HG02885 (cell line): ENCODE results near the gene APC2.

ENCODE experiments used
- ATAC-seq: cut with Tn5 transposase; IDR thresholded peaks from one replicate; pipeline ENCODE4 v1.9.1; 2021; ENCODE audit warnings: mild to moderate bottlenecking; ENCODE audit not compliant: unreplicated experiment, poor library complexity

The APC2 gene

DNA sequence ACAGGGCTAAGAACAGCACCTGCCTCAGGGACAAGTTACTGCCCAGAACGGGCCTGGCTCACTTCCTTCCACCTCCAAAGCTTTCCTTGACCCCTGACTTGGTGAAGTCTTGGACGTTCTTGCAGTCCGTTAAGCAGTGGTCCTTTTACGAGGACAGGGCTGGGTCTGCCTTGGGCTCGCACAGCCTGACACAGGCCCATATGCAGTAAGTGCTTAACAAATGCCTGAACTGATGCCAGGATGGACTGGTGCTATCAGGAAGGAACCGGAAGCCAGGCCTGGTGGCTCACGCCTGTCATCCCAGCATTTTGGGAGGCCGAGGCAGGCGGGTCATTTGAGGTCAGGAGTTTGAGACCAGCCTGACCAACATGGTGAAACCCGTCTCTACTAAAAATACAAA is 72.1 kb downstream of the APC2 start:
- no peak for ATAC-seq

DNA sequence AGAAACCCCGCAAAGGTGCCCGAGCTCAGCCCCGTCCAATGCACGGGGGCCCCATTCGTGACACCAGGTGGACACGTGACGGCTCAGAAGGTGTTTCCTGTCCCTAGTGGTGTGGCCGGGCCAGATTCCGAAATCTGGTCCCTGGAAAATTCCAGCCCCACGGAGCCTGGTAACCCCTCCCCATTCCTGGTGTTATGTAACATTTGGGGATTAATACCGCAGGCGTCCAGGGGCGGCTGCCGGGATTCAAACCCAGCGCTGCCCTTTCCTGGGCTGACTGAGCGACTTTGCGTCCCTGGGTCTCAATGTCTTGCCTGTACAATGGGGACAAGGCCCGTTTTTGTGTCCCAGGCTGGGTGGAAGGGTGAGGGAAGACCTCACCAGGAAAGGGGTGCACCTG is 72.9 kb downstream of the APC2 start:
- no peak for ATAC-seq
